ENCODE results near the gene PHTF2.

Gene PHTF2

GRCh38 chr7:77839919-77840318 lies 41.3 kb downstream of the PHTF2 start:
- no peaks in the 10 kb centered on the region for H3K27me3 ChIP-seq (replicated peaks; ENCODE audit: control insufficient read depth, insufficient read depth, low read length)
- TF ChIP-seq CTCF (IDR thresholded peaks at IDR 0.05; ENCODE audit: insufficient read depth, low read length, poor library complexity, severe bottlenecking), result no peak
- DNase-seq (ENCODE audit: extremely low read depth, insufficient read length), result no peak
- H3K4me3 ChIP-seq (replicated peaks; ENCODE audit: low read depth, low read length), result no peak overlapping the region
- H3K36me3 ChIP-seq (ENCODE audit: control insufficient read depth, insufficient read depth, low read length), result no peaks in the 10 kb centered on the region

- TF ChIP-seq CTCF (IDR thresholded peaks at IDR 0.05; ENCODE audit: insufficient read depth, low read length, poor library complexity, severe bottlenecking), result no peak
- H3K4me3 ChIP-seq (replicated peaks; ENCODE audit: low read depth, low read length), result no peak overlapping the region
- no peaks in the 10 kb centered on the region for H3K27me3 ChIP-seq (replicated peaks; ENCODE audit: control insufficient read depth, insufficient read depth, low read length)
- peaks cover 1% of the 10 kb centered on the region; the same call in 1 of the 2 replicates for H3K36me3 ChIP-seq (ENCODE audit: control insufficient read depth, insufficient read depth, low read length)
- no peak for DNase-seq (ENCODE audit: extremely low read depth, insufficient read length)
Measured at GRCh38 chr7:77843194-77843593, 44.6 kb downstream of the PHTF2 start.

- DNase-seq (ENCODE audit: extremely low read depth, insufficient read length), result no peak
- no peak overlapping the region for H3K4me3 ChIP-seq (replicated peaks; ENCODE audit: low read depth, low read length)
- TF ChIP-seq CTCF (IDR thresholded peaks at IDR 0.05; ENCODE audit: insufficient read depth, low read length, poor library complexity, severe bottlenecking), result no peak
- peaks cover 1% of the 10 kb centered on the region; the same call in 1 of the 2 replicates for H3K36me3 ChIP-seq (ENCODE audit: control insufficient read depth, insufficient read depth, low read length)
- H3K27me3 ChIP-seq (replicated peaks; ENCODE audit: control insufficient read depth, insufficient read depth, low read length), result no peaks in the 10 kb centered on the region
Measured at GRCh38 chr7:77846317-77847092, 47.9 kb downstream of the PHTF2 start.

- no peak overlapping the region for H3K4me3 ChIP-seq (replicated peaks; ENCODE audit: low read depth, low read length)
- DNase-seq (ENCODE audit: extremely low read depth, insufficient read length), result no peak
- no peak for TF ChIP-seq CTCF (IDR thresholded peaks at IDR 0.05; ENCODE audit: insufficient read depth, low read length, poor library complexity, severe bottlenecking)
- H3K27me3 ChIP-seq (replicated peaks; ENCODE audit: control insufficient read depth, insufficient read depth, low read length), result no peaks in the 10 kb centered on the region
- H3K36me3 ChIP-seq (ENCODE audit: control insufficient read depth, insufficient read depth, low read length), result peaks cover 7% of the 10 kb centered on the region
Measured at GRCh38 chr7:77855371-77856083, 57.0 kb downstream of the PHTF2 start.

GRCh38 chr7:77858278-77858677 lies 59.7 kb downstream of the PHTF2 start:
- no peak for TF ChIP-seq CTCF (IDR thresholded peaks at IDR 0.05; ENCODE audit: insufficient read depth, low read length, poor library complexity, severe bottlenecking)
- H3K27me3 ChIP-seq (replicated peaks; ENCODE audit: control insufficient read depth, insufficient read depth, low read length), result no peaks in the 10 kb centered on the region
- DNase-seq (ENCODE audit: extremely low read depth, insufficient read length), result no peak
- H3K36me3 ChIP-seq (ENCODE audit: control insufficient read depth, insufficient read depth, low read length), result peaks cover 7% of the 10 kb centered on the region
- H3K4me3 ChIP-seq (replicated peaks; ENCODE audit: low read depth, low read length), result no peak overlapping the region
